Upper lobe of left lung (tissue), 6 donors: ENCODE data around the gene NDUFA8. TPM values are rescaled to one million over a fixed set of nuclear protein-coding genes. Genes with fewer than 3 reads are reported as not detected.

ENCODE experiments used
- ATAC-seq, 2 donors: fragments of 200-7000 bp; cut with Tn5 transposase; one replicate each; pipeline ENCODE4 v1.9.1; 2022; ENCODE audit warnings: mild to moderate bottlenecking in 2 of 2, moderate library complexity in 2 of 2; ENCODE audit not compliant: low FRiP score in 2 of 2
- DNase-seq, 2 donors: peaks; one replicate each; pipeline ENCODE4 v3.0.0-alpha.2; 2019 to 2020
- H3K27ac ChIP-seq, 4 donors: fragments of 200-600 bp; sonication (generic); one replicate each; pipeline ENCODE4 v1.5.1; 2016 to 2019
- H3K27me3 ChIP-seq, 4 donors: fragments of 200-600 bp; sonication (generic); one replicate each; pipeline ENCODE4 v1.5.1; 2017 to 2019
- H3K36me3 ChIP-seq, 4 donors: fragments of 200-600 bp; sonication (generic); one replicate each; pipeline ENCODE4 v1.5.1; 2016 to 2019
- H3K4me1 ChIP-seq, 4 donors: fragments of 200-600 bp; sonication (generic); one replicate each; pipeline ENCODE4 v1.5.1; 2018 to 2019
- H3K4me3 ChIP-seq, 4 donors: fragments of 200-600 bp; sonication (generic); one replicate each; pipeline ENCODE4 v1.5.1; 2017 to 2019; ENCODE audit warnings: mild to moderate bottlenecking in 2 of 4, moderate library complexity in 1 of 4
- H3K9me3 ChIP-seq, 4 donors: fragments of 200-600 bp; sonication (generic); one replicate each; pipeline ENCODE4 v1.5.1; 2018 to 2019
- CTCF ChIP-seq, 6 experiments: fragments of 450-650 bp in 4 of 6; fragments of 200-600 bp in 2 of 6; sonication (generic) in 2 of 6; IDR thresholded peaks; one replicate each; pipeline ENCODE4 v1.5.1; 2016 to 2019; ENCODE audit warnings: antibody characterized with exemption in 6 of 6
- EP300 ChIP-seq, 4 donors: sonication (generic); formaldehyde crosslinking; IDR thresholded peaks; one replicate each; pipeline ENCODE4 v1.5.1; 2017; ENCODE audit warnings: antibody characterized with exemption in 4 of 4, control low read depth in 2 of 4
- POLR2A ChIP-seq, 4 donors: fragments of 450-650 bp; IDR thresholded peaks; one replicate each; pipeline ENCODE4 v1.5.1; 2016 to 2017; ENCODE audit warnings: antibody characterized with exemption in 4 of 4, mild to moderate bottlenecking in 2 of 4
- POLR2AphosphoS5 ChIP-seq, 2 donors: sonication (generic); formaldehyde crosslinking; IDR thresholded peaks; one replicate each; pipeline ENCODE4 v1.5.1; 2017; ENCODE audit warnings: antibody characterized with exemption in 2 of 2
- WGBS, 2 donors: methylation state at CpG; one replicate each; pipeline ENCODE4 v1.1.5; 2017 to 2018; 5-methylcytosine and 5-hydroxymethylcytosine counted together
- total RNA-seq, 6 donors: library from RNA; depleted of rRNA in 4 of 6; stranded (reverse); fragments of >200 nt in 4 of 6; gene quantifications; one replicate each; pipeline versions ENCODE4 v1.1.0 to v1.2.1, GENCODE V29; 2016 to 2021
- donor health status: DM: no; HTN: no; CAD: no; lungs with moderate emphysema.
- donor health status: DM: no; HTN: yes; CAD: no; lungs with severe emphysema.

NDUFA8 gene
- total RNA-seq, 6 donors from 2014 or later, result 25.6 to 46.5 (median 35.5) TPM

- 49 to 51% methylated on average over 3 of the region's 3 CpGs for WGBS, 2 donors
- Histone ChIP-seq H3K36me3 (no peaks in the 10 kb centered on the region), H3K4me1 (no peaks in the 10 kb centered on the region), H3K27ac (no peak overlapping the region), H3K27me3 (no peaks in the 10 kb centered on the region), H3K9me3 (no peaks in the 10 kb centered on the region), H3K4me3 (no peak overlapping the region)
- ATAC-seq, result no peak
- no peak for DNase-seq
- TF ChIP-seq CTCF (IDR thresholded peaks at IDR 0.05) (no peak), POLR2A (IDR thresholded peaks at IDR 0.05) (no peak), EP300 (IDR thresholded peaks at IDR 0.05) (no peak), POLR2AphosphoS5 (IDR thresholded peaks at IDR 0.05) (no peak)
These were observed 8.8 kb upstream of the NDUFA8 start for GRCh38 chr9:122168356-122168755.

GRCh38 chr9:122164286-122164685, 4.7 kb upstream of the NDUFA8 start:
- TF ChIP-seq POLR2AphosphoS5 (IDR thresholded peaks at IDR 0.05) (no peak), POLR2A (IDR thresholded peaks at IDR 0.05) (no peak), CTCF (IDR thresholded peaks at IDR 0.05) (no peak), EP300 (IDR thresholded peaks at IDR 0.05) (no peak)
- Histone ChIP-seq H3K27me3 (no peaks in the 10 kb centered on the region), H3K9me3 (peaks cover 0 to 4% (median 0%) of the 10 kb centered on the region in 4 donors), H3K4me3 (no peak overlapping the region), H3K36me3 (no peaks in the 10 kb centered on the region), H3K4me1 (peaks cover 0 to 6% (median 4%) of the 10 kb centered on the region in 4 donors), H3K27ac (no peak overlapping the region)
- ATAC-seq (no peak), DNase-seq (no peak)
- 39 to 64% methylated on average over 2 of the region's 2 CpGs for WGBS, 2 donors

DNA sequence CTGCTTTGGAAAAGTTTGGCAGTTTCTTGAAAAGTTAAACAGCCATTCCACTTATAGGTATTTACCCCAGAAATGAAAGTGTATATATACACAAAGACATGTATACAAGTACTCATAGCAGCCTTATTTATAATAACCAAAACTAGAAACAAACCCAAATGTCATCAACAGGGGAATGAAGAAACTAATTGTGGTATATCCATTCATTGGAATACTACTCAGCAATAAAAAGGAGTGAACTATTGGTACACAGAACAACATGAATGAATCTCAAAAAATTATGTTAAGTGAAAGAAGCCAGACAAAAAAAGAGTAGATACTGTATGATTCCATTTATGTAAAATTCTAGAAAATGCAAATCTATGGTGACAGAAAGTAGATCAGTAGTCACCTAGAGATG, 2.8 kb upstream of the NDUFA8 start:
- TF ChIP-seq POLR2AphosphoS5 (IDR thresholded peaks at IDR 0.05) (no peak), EP300 (IDR thresholded peaks at IDR 0.05) (no peak), POLR2A (IDR thresholded peaks at IDR 0.05) (no peak), CTCF (IDR thresholded peaks at IDR 0.05) (no peak)
- Histone ChIP-seq H3K36me3 (no peaks in the 10 kb centered on the region), H3K9me3 (peaks cover 0 to 4% (median 0%) of the 10 kb centered on the region in 4 donors), H3K4me3 (no peak overlapping the region), H3K27me3 (no peaks in the 10 kb centered on the region), H3K27ac (no peak overlapping the region), H3K4me1 (peaks cover 14 to 22% (median 18%) of the 10 kb centered on the region in 4 donors)
- ATAC-seq (no peak), DNase-seq (no peak)

DNA sequence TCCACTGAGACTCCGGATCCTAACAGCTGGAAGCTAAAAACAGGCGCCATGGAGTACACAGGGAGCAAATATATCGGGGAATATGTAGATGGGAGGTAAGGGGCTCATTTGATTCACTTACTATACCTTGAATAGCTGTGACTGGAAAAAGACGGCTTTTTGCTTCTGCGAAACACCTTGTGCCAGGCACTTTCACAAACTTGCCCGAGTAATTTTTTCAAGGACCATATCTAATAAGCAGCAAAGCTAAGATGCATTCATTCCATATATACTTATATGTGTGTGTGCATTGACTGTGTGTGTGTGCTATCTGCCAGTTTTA, 307 bp upstream of the NDUFA8 start:
- H3K9me3 ChIP-seq, result peaks cover 0 to 4% (median 0%) of the 10 kb centered on the region in 4 donors
- no peak for ATAC-seq
- H3K4me3 ChIP-seq, result peak overlapping the region in 3 of 4 donors; percentile 70 to 80 (median 72)
- no peak for DNase-seq
- no peaks in the 10 kb centered on the region for H3K27me3 ChIP-seq
- H3K36me3 ChIP-seq, result no peaks in the 10 kb centered on the region
- no peak for TF ChIP-seq POLR2AphosphoS5 (IDR thresholded peaks at IDR 0.05)
- TF ChIP-seq EP300 (IDR thresholded peaks at IDR 0.05), result no peak
- no peak for TF ChIP-seq CTCF (IDR thresholded peaks at IDR 0.05)
- TF ChIP-seq POLR2A (IDR thresholded peaks at IDR 0.05), result no peak
- H3K4me1 ChIP-seq, result peaks cover 14 to 28% (median 20%) of the 10 kb centered on the region in 4 donors
- peak overlapping the region in 1 of 4 donors; percentile 78 for H3K27ac ChIP-seq
- 14 to 27% methylated on average over 6 of the region's 6 CpGs for WGBS, 2 donors

DNA sequence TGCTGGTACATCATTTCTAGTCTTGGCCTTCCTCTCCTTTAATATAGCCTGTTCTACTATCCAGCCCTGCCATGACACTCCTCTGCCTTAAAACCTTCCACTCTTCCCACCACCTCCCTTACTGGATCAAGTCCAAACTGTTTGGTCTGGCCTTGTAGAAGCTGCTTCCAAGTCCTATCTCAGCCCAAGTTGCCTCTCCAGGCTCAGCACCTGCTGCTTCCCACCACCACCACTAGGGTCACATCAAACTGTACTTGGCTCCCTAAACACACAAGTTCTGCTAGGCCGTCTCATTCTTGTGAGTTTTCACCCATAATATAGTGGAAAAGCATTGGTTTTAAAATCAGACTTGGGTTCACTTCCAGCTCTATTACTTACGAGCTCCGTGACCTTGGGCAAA, 1.4 kb downstream of the NDUFA8 start:
- peaks cover 14 to 28% (median 20%) of the 10 kb centered on the region in 4 donors for H3K4me1 ChIP-seq
- no peak overlapping the region for H3K4me3 ChIP-seq
- TF ChIP-seq CTCF (IDR thresholded peaks at IDR 0.05), result peak in 5 of 6 experiments; percentile 10 to 34 (median 16)
- no peak for TF ChIP-seq POLR2AphosphoS5 (IDR thresholded peaks at IDR 0.05)
- H3K36me3 ChIP-seq, result no peaks in the 10 kb centered on the region
- DNase-seq (no peak), ATAC-seq (no peak)
- no peaks in the 10 kb centered on the region for H3K27me3 ChIP-seq
- no peak overlapping the region for H3K27ac ChIP-seq
- H3K9me3 ChIP-seq, result peaks cover 0 to 4% (median 0%) of the 10 kb centered on the region in 4 donors
- WGBS, 2 donors, result 85 to 86% methylated on average over 3 of the region's 3 CpGs
